HCT116 (cell line): ENCODE measurements around the gene ARL15. TPM values are rescaled to one million over a fixed set of nuclear protein-coding genes. Genes with fewer than 3 reads are reported as not detected.

ENCODE experiments used
- ATAC-seq: fragments of 200-7000 bp; cut with Tn5 transposase; 2 replicates; pipeline ENCODE4 v1.9.1; 2020; ENCODE audit warnings: mild to moderate bottlenecking, moderate library complexity
- BruUV-seq: library from RNA; stranded (reverse); fragments of 400-500 nt; replicated peaks from 2 replicates; lab custom pipeline; 2021; lab: Mats Ljungman, UMichigan
- CTCF ChIA-PET: fragments of 300-600 bp; sonication (Branson Sonifier 250); formaldehyde crosslinking; loops from one replicate; lab custom pipeline; 2021; ENCODE audit warnings: antibody characterized with exemption; lab: Charles Lee
- POLR2A ChIA-PET: fragments of 300-600, 350-600 bp; sonication (Branson Sonifier 250); formaldehyde crosslinking; loops from one replicate; lab custom pipeline; 2021; ENCODE audit warnings: antibody characterized with exemption; lab: Charles Lee
- RAD21 ChIA-PET, 2 experiments: fragments of 300-600 bp; sonication (Branson Sonifier 250); formaldehyde crosslinking; loops; one replicate each; lab custom pipeline; 2023; ENCODE audit warnings: low total read pairs in 2 of 2; ENCODE audit not compliant: uncharacterized antibody in 2 of 2, unreplicated experiment in 2 of 2, low non-redundant PET in 1 of 2; lab: Charles Lee
- DNase-seq: peaks from one replicate; pipeline ENCODE4 v3.0.0-alpha.2; 2010; ENCODE audit warnings: low read depth, low spot score
- H2AFZ ChIP-seq: fragments of 200-600 bp; shearing (Covaris generic), sonication (generic); 2 replicates; pipeline ENCODE4 v1.6.1; 2017; ENCODE audit warnings: low read depth, mixed run types, mixed read lengths, antibody characterized with exemption, low read length; ENCODE audit not compliant: poor library complexity, severe bottlenecking
- H3K27ac ChIP-seq: 2 replicates; pipeline ENCODE4 v1.5.1; 2012; ENCODE audit warnings: low read depth, low read length
- H3K27me3 ChIP-seq: fragments of 200-600 bp; sonication (generic); 2 replicates; pipeline ENCODE4 v1.6.1; 2016; ENCODE audit warnings: mixed run types, low read length, mixed read lengths; ENCODE audit not compliant: insufficient read depth
- H3K36me3 ChIP-seq, 2 experiments: fragments of 200-500 bp in 1 of 2; fragments of 200-600 bp in 1 of 2; sonication (Bioruptor generic) in 1 of 2; sonication (generic) in 1 of 2; 2 replicates each; pipeline versions ENCODE4 v1.5.1 to v1.6.1; 2014 to 2016; ENCODE audit warnings: low read length in 2 of 2, inconsistent platforms in 1 of 2, mixed read lengths in 1 of 2, mixed run types in 1 of 2; ENCODE audit not compliant: insufficient read depth in 2 of 2, control insufficient read depth in 1 of 2
- H3K4me1 ChIP-seq, 2 experiments: fragments of 200-600 bp in 1 of 2; sonication (generic) in 1 of 2; 2 replicates each; pipeline versions ENCODE4 v1.5.1 to v1.6.1; 2012 to 2017; ENCODE audit warnings: low read length in 2 of 2, inconsistent platforms in 1 of 2, mild to moderate bottlenecking in 1 of 2, mixed read lengths in 1 of 2, mixed run types in 1 of 2, moderate library complexity in 1 of 2; ENCODE audit not compliant: insufficient read depth in 2 of 2, control insufficient read depth in 1 of 2
- H3K4me2 ChIP-seq: fragments of 200-600 bp; sonication (generic); 2 replicates; pipeline ENCODE4 v1.6.1; 2017; ENCODE audit warnings: mixed run types, low read length, mixed read lengths
- H3K4me3 ChIP-seq, 2 experiments: fragments of 200-600 bp in 1 of 2; sonication (generic) in 1 of 2; replicated peaks in 1 of 2; 2 replicates each; pipeline ENCODE4 v1.5.1; 2011 to 2016; ENCODE audit warnings: low read length in 2 of 2, control low read depth in 1 of 2, low read depth in 1 of 2, mild to moderate bottlenecking in 1 of 2, mixed read lengths in 1 of 2, mixed run types in 1 of 2
- H3K79me2 ChIP-seq: fragments of 200-600 bp; sonication (generic); 2 replicates; pipeline ENCODE4 v1.6.1; 2017; ENCODE audit warnings: mild to moderate bottlenecking, mixed run types, low read length, moderate library complexity, mixed read lengths; ENCODE audit not compliant: insufficient read depth
- H3K9ac ChIP-seq: fragments of 200-600 bp; sonication (generic); 2 replicates; pipeline ENCODE4 v1.6.1; 2016; ENCODE audit warnings: low read length, mixed read lengths
- H3K9me2 ChIP-seq: fragments of 200-600 bp; sonication (generic), shearing (Covaris generic); 2 replicates; pipeline ENCODE4 v1.6.1; 2017; ENCODE audit warnings: mixed run types, mild to moderate bottlenecking, moderate library complexity; ENCODE audit not compliant: insufficient read depth
- H3K9me3 ChIP-seq, 2 experiments: fragments of 200-500 bp in 1 of 2; fragments of 200-600 bp in 1 of 2; sonication (Bioruptor generic) in 1 of 2; sonication (generic) in 1 of 2; 2 replicates each; pipeline ENCODE4 v1.6.1; 2014 to 2017; ENCODE audit warnings: low read length in 2 of 2, mixed read lengths in 2 of 2, inconsistent platforms in 1 of 2, low read depth in 1 of 2, mild to moderate bottlenecking in 1 of 2, mixed run types in 1 of 2, moderate library complexity in 1 of 2; ENCODE audit not compliant: control insufficient read depth in 1 of 2, insufficient read depth in 1 of 2
- H4K20me1 ChIP-seq: fragments of 200-600 bp; sonication (generic), shearing (Covaris generic); 2 replicates; pipeline ENCODE4 v1.6.1; 2017; ENCODE audit warnings: mixed run types, mild to moderate bottlenecking, moderate library complexity; ENCODE audit not compliant: insufficient read depth
- ATF3 ChIP-seq: IDR thresholded peaks from 2 replicates; pipeline ENCODE4 v1.6.1; 2012
- CEBPB ChIP-seq: IDR thresholded peaks from 2 replicates; pipeline ENCODE4 v1.6.1; 2012; ENCODE audit warnings: low read depth
- CTCF ChIP-seq, 3 experiments: fragments of 200-600 bp in 1 of 3; sonication (generic) in 1 of 3; IDR thresholded peaks in 2 of 3; conservative IDR thresholded peaks in 1 of 3; 2 replicates each; pipeline ENCODE4 v1.5.1; 2012 to 2017; ENCODE audit warnings: low read depth in 2 of 3, low read length in 2 of 3, antibody characterized with exemption in 1 of 3, borderline replicate concordance in 1 of 3, control low read depth in 1 of 3, mild to moderate bottlenecking in 1 of 3, mixed read lengths in 1 of 3, mixed run types in 1 of 3, moderate library complexity in 1 of 3; ENCODE audit not compliant: insufficient read depth in 1 of 3
- EGR1 ChIP-seq: IDR thresholded peaks from 2 replicates; pipeline ENCODE4 v1.6.1; 2012; ENCODE audit warnings: low read depth
- EZH2 ChIP-seq: fragments of 200-600 bp; sonication (generic); IDR thresholded peaks from 2 replicates; pipeline ENCODE4 v1.6.1; 2017; ENCODE audit warnings: antibody characterized with exemption, mixed run types
- EZH2phosphoT487 ChIP-seq: fragments of 200-600 bp; IDR thresholded peaks from 2 replicates; pipeline ENCODE4 v1.6.1; 2018; ENCODE audit warnings: antibody characterized with exemption, borderline replicate concordance
- JUND ChIP-seq: IDR thresholded peaks from 2 replicates; pipeline ENCODE4 v1.6.1; 2012
- MAX ChIP-seq: IDR thresholded peaks from 2 replicates; pipeline ENCODE4 v1.6.1; 2012
- POLR2A ChIP-seq: IDR thresholded peaks from 2 replicates; pipeline ENCODE4 v1.7.0; 2011; ENCODE audit warnings: borderline replicate concordance; ENCODE audit not compliant: insufficient read depth, insufficient read length; ENCODE audit errors: extremely low read depth
- RAD21 ChIP-seq: IDR thresholded peaks from 2 replicates; pipeline ENCODE4 v1.6.1; 2012; ENCODE audit warnings: low read depth, mild to moderate bottlenecking
- SIN3A ChIP-seq: IDR thresholded peaks from 2 replicates; pipeline ENCODE4 v1.6.1; 2012; ENCODE audit warnings: low read depth
- SP1 ChIP-seq: IDR thresholded peaks from 2 replicates; pipeline ENCODE4 v1.6.1; 2012; ENCODE audit warnings: low read depth
- SRF ChIP-seq: IDR thresholded peaks from 2 replicates; pipeline ENCODE4 v1.6.1; 2012; ENCODE audit warnings: low read depth
- YY1 ChIP-seq: IDR thresholded peaks from 2 replicates; pipeline ENCODE4 v1.6.1; 2011; ENCODE audit warnings: low read length, low read depth, moderate library complexity, mild to moderate bottlenecking; ENCODE audit not compliant: insufficient replicate concordance; ENCODE audit errors: extremely low read depth
- ZBTB33 ChIP-seq: IDR thresholded peaks from 2 replicates; pipeline ENCODE4 v1.6.1; 2011; ENCODE audit warnings: mild to moderate bottlenecking, low read length, moderate library complexity; ENCODE audit not compliant: insufficient replicate concordance; ENCODE audit errors: extremely low read depth
- ZFX ChIP-seq: fragments of 450-650 bp; IDR thresholded peaks from 2 replicates; pipeline ENCODE4 v1.6.1; 2017
- ZNF274 ChIP-seq: fragments of 200-500 bp; sonication (Bioruptor generic); IDR thresholded peaks from 2 replicates; pipeline ENCODE4 v1.6.1; 2014; ENCODE audit warnings: mild to moderate bottlenecking, low read depth, low read length, inconsistent platforms
- intact Hi-C: fragments of 100-400 bp; cut with micrococcal nuclease; formaldehyde crosslinking; loops from 2 replicates; pipeline ENCODE4 v1.10.0; 2022
- total RNA-seq: library from RNA; stranded (reverse); gene quantifications from one replicate; pipeline ENCODE4 v1.2.1, GENCODE V29; 2021; ENCODE audit not compliant: unreplicated experiment

ARL15 gene
- total RNA-seq, 1 experiment from 2014 or later, result 15.0 TPM

- BruUV-seq, result no TSS peak
- intact Hi-C loops, result no loop called here
- RAD21 ChIA-PET, result no interaction called here
These were observed 215.7 kb downstream of the ARL15 start for GRCh38 chr5:54094706-54095105.

GRCh38 chr5:54093861-54094260 is 216.5 kb downstream of the ARL15 start:
- ChIA-PET POLR2A (no interaction called here), RAD21 (no interaction called here), CTCF (no interaction called here)
- Histone ChIP-seq H3K27ac (no peak overlapping the region), H3K36me3 (no peaks in the 10 kb centered on the region), H3K9me2 (no peaks in the 10 kb centered on the region; the same call in 1 of the 2 replicates), H2AFZ (no peak overlapping the region), H3K9ac (no peak overlapping the region), H3K9me3 (no peaks in the 10 kb centered on the region), H3K4me1 (peaks cover 6 to 8% of the 10 kb centered on the region in 2 experiments; a peak in 3 of 4 replicates), H4K20me1 (no peaks in the 10 kb centered on the region), H3K4me2 (no peak overlapping the region), H3K79me2 (no peaks in the 10 kb centered on the region), H3K4me3 (no peak overlapping the region), H3K27me3 (no peaks in the 10 kb centered on the region)
- BruUV-seq, result no TSS peak
- intact Hi-C loops, result no loop called here
- DNase-seq (no peak), ATAC-seq (no peak)
- no peak for TF ChIP-seq EZH2phosphoT487
- TF ChIP-seq MAX, result no peak
- TF ChIP-seq JUND, result no peak
- no peak for TF ChIP-seq ATF3
- TF ChIP-seq ZFX, result no peak
- no peak for TF ChIP-seq EGR1
- TF ChIP-seq ZNF274, result no peak
- no peak for TF ChIP-seq RAD21
- TF ChIP-seq ZBTB33, result no peak
- no peak for TF ChIP-seq EZH2
- no peak for TF ChIP-seq SRF
- TF ChIP-seq YY1, result no peak
- no peak for TF ChIP-seq CEBPB
- no peak for TF ChIP-seq CTCF (IDR thresholded peaks at IDR 0.05 in 2 of 3, conservative IDR thresholded peaks at IDR 0.05 in 1 of 3; ENCODE audit: borderline replicate concordance in 1 of 3, insufficient read depth in 1 of 3, low read depth in 2 of 3, low read length in 2 of 3)

More at GRCh38 chr5:54094706-54095105, 215.7 kb downstream of the ARL15 start:
- no peaks in the 10 kb centered on the region for H3K9me3 ChIP-seq
- no peak overlapping the region for H3K27ac ChIP-seq
- H3K4me3 ChIP-seq, result no peak overlapping the region
- no peak for ATAC-seq
- no peak overlapping the region for H3K4me2 ChIP-seq
- no peaks in the 10 kb centered on the region; the same call in 1 of the 2 replicates for H3K9me2 ChIP-seq
- H3K9ac ChIP-seq, result no peak overlapping the region
- peaks cover 6 to 8% of the 10 kb centered on the region in 2 experiments; a peak in 3 of 4 replicates for H3K4me1 ChIP-seq
- no peaks in the 10 kb centered on the region for H4K20me1 ChIP-seq
- no peak for DNase-seq
- POLR2A ChIA-PET, result no interaction called here
- H3K79me2 ChIP-seq, result no peaks in the 10 kb centered on the region
- no peaks in the 10 kb centered on the region for H3K36me3 ChIP-seq
- CTCF ChIA-PET, result interaction anchor here (0.5 kb wide), 1 partner anchor 10 kb away, joined by 3 read pairs; no protein-coding TSS in a partner anchor
- no peak overlapping the region for H2AFZ ChIP-seq
- TF ChIP-seq SP1 (no peak), SIN3A (no peak), JUND (no peak), POLR2A (no peak)
- no peaks in the 10 kb centered on the region for H3K27me3 ChIP-seq
